Panc1 (cell line): ENCODE results near the gene NIF3L1.

Source experiments
- CTCF ChIP-seq: fragments of 450-650 bp; IDR thresholded peaks from 2 replicates; pipeline ENCODE4 v1.5.1; 2017; ENCODE audit warnings: mild to moderate bottlenecking
- POLR2AphosphoS5 ChIP-seq: IDR thresholded peaks from 2 replicates; pipeline ENCODE4 v1.6.1; 2012; ENCODE audit warnings: mild to moderate bottlenecking, low read depth, low read length, moderate library complexity
- REST ChIP-seq, 2 experiments: IDR thresholded peaks; 2 replicates each; pipeline ENCODE4 v1.6.1; 2011 to 2012; ENCODE audit warnings: low read depth in 2 of 2, control low read depth in 1 of 2, low read length in 1 of 2, mild to moderate bottlenecking in 1 of 2, moderate library complexity in 1 of 2; ENCODE audit not compliant: insufficient read depth in 1 of 2
- SIN3A ChIP-seq: IDR thresholded peaks from 2 replicates; pipeline ENCODE4 v1.6.1; 2012; ENCODE audit warnings: low read depth, mild to moderate bottlenecking, low read length, moderate library complexity, borderline replicate concordance; ENCODE audit not compliant: insufficient read depth

GRCh38 chr2:200905618-200906296 is 16.6 kb downstream of the NIF3L1 start:
- TF ChIP-seq CTCF (peak; percentile 88), POLR2AphosphoS5 (peak; percentile 65; the same call in 1 of the 2 replicates), REST (IDR thresholded peaks at IDR 0.05; ENCODE audit: insufficient read depth in 1 of 2, low read depth in 2 of 2, low read length in 1 of 2) (no peak), SIN3A (no peak)
